Stimulated activated CD8-positive, alpha-beta memory T cell treated with anti-CD3 and anti-CD28 coated beads, Interleukin-15, amount 100 ng/mL, for 4 hours (primary cell): ENCODE results near the gene SLC22A3.

Source experiments
- DNase-seq, 2 donors: peaks; one replicate each; pipeline ENCODE4 v3.0.0-alpha.2; 2020; ENCODE audit warnings: low read depth in 2 of 2

Gene SLC22A3

GRCh38 chr6:160333841-160334240, 14.3 kb upstream of the SLC22A3 start:
- DNase-seq: no peak

GRCh38 chr6:160336200-160336599, 12.0 kb upstream of the SLC22A3 start:
- DNase-seq: no peak

- DNase-seq: no peak
Observed at GRCh38 chr6:160337301-160337700, 10.9 kb upstream of the SLC22A3 start.

GRCh38 chr6:160337991-160338390, 10.2 kb upstream of the SLC22A3 start:
- DNase-seq: no peak

- no peak for DNase-seq
Observed at GRCh38 chr6:160343144-160343543, 5.0 kb upstream of the SLC22A3 start.

- no peak for DNase-seq
Observed at GRCh38 chr6:160344271-160344670, 3.9 kb upstream of the SLC22A3 start.

GRCh38 chr6:160347259-160348222, 637 bp upstream of the SLC22A3 start:
- no peak for DNase-seq

GRCh38 chr6:160349020-160349441, 853 bp downstream of the SLC22A3 start:
- DNase-seq: no peak

- DNase-seq: no peak
Observed at GRCh38 chr6:160349814-160350350, 1.7 kb downstream of the SLC22A3 start.

GRCh38 chr6:160353950-160354496, 5.8 kb downstream of the SLC22A3 start:
- DNase-seq: no peak

GRCh38 chr6:160355001-160355400, 6.8 kb downstream of the SLC22A3 start:
- no peak for DNase-seq

- no peak for DNase-seq
Observed at GRCh38 chr6:160356074-160356744, 8.0 kb downstream of the SLC22A3 start.

GRCh38 chr6:160357088-160357487, 8.9 kb downstream of the SLC22A3 start:
- DNase-seq: no peak

GRCh38 chr6:160358225-160359119, 10.3 kb downstream of the SLC22A3 start:
- DNase-seq: no peak

GRCh38 chr6:160360955-160361354, 12.8 kb downstream of the SLC22A3 start:
- no peak for DNase-seq

- DNase-seq: no peak
Observed at GRCh38 chr6:160362556-160362955, 14.4 kb downstream of the SLC22A3 start.

- DNase-seq: no peak
Observed at GRCh38 chr6:160363016-160363996, 15.1 kb downstream of the SLC22A3 start.

- no peak for DNase-seq
Observed at GRCh38 chr6:160365117-160365516, 16.9 kb downstream of the SLC22A3 start.

- no peak for DNase-seq
Observed at GRCh38 chr6:160367798-160368547, 19.8 kb downstream of the SLC22A3 start.
